ENCODE measurements around the gene RGCC. TPM values are rescaled to one million over a fixed set of nuclear protein-coding genes. Genes with fewer than 3 reads are reported as not detected.

RGCC gene
- total and polyA plus RNA-seq, 9 of the 15 experiments (the other 6 are each of a cell fraction or from before 2014, with no cell fraction given): 0.51 to 10.4 (median 5.8) TPM

GRCh38 chr13:41456768-41457588 is at the start of gene RGCC (continued):
- TF ChIP-seq, protein P1, sequence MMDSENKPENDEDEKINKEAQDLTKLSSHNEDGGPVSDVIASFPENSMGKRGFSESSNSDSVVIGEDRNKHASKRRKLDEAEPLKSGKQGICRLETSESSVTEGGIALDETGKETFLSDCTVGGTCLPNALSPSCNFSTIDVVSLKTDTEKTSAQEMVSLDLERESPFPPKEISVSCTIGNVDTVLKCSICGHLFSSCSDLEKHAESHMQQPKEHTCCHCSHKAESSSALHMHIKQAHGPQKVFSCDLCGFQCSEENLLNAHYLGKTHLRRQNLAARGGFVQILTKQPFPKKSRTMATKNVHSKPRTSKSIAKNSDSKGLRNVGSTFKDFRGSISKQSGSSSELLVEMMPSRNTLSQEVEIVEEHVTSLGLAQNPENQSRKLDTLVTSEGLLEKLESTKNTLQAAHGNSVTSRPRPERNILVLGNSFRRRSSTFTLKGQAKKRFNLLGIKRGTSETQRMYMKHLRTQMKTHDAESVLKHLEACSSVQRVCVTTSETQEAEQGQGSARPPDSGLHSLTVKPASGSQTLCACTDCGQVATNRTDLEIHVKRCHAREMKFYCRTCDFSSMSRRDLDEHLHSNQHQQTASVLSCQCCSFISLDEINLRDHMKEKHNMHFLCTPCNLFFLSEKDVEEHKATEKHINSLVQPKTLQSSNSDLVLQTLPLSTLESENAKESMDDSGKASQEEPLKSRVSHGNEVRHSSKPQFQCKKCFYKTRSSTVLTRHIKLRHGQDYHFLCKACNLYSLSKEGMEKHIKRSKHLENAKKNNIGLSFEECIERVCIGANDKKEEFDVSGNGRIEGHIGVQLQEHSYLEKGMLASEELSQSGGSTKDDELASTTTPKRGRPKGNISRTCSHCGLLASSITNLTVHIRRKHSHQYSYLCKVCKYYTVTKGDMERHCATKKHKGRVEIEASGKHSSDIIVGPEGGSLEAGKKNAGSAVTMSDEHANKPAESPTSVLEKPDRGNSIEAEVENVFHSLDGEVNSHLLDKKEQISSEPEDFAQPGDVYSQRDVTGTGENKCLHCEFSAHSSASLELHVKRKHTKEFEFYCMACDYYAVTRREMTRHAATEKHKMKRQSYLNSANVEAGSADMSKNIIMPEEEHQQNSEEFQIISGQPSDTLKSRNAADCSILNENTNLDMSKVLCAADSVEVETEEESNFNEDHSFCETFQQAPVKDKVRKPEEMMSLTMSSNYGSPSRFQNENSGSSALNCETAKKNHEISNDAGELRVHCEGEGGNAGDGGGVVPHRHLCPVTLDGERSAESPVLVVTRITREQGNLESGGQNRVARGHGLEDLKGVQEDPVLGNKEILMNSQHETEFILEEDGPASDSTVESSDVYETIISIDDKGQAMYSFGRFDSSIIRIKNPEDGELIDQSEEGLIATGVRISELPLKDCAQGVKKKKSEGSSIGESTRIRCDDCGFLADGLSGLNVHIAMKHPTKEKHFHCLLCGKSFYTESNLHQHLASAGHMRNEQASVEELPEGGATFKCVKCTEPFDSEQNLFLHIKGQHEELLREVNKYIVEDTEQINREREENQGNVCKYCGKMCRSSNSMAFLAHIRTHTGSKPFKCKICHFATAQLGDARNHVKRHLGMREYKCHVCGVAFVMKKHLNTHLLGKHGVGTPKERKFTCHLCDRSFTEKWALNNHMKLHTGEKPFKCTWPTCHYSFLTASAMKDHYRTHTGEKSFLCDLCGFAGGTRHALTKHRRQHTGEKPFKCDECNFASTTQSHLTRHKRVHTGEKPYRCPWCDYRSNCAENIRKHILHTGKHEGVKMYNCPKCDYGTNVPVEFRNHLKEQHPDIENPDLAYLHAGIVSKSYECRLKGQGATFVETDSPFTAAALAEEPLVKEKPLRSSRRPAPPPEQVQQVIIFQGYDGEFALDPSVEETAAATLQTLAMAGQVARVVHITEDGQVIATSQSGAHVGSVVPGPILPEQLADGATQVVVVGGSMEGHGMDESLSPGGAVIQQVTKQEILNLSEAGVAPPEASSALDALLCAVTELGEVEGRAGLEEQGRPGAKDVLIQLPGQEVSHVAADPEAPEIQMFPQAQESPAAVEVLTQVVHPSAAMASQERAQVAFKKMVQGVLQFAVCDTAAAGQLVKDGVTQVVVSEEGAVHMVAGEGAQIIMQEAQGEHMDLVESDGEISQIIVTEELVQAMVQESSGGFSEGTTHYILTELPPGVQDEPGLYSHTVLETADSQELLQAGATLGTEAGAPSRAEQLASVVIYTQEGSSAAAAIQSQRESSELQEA (IDR thresholded peaks at IDR 0.05; ENCODE audit: low read depth): no peak
- TF ChIP-seq NBN (IDR thresholded peaks at IDR 0.05; ENCODE audit: low read depth) (no peak), CCNT2 (IDR thresholded peaks at IDR 0.05; ENCODE audit: borderline replicate concordance, extremely low read depth, insufficient read length, low read depth, low read length) (peak; percentile 19), GTF2E2 (tag; IDR thresholded peaks at IDR 0.05) (no peak), ZNF592 (IDR thresholded peaks at IDR 0.05) (peak; percentile 47; the same call in 1 of the 2 replicates), EGR1 (conservative IDR thresholded peaks at IDR 0.05) (peak; percentile 63), L3MBTL2 (IDR thresholded peaks at IDR 0.05) (peak; percentile 77), HNRNPUL1 (IDR thresholded peaks at IDR 0.05; ENCODE audit: low read length) (no peak)
- TF ChIP-seq, protein P2, sequence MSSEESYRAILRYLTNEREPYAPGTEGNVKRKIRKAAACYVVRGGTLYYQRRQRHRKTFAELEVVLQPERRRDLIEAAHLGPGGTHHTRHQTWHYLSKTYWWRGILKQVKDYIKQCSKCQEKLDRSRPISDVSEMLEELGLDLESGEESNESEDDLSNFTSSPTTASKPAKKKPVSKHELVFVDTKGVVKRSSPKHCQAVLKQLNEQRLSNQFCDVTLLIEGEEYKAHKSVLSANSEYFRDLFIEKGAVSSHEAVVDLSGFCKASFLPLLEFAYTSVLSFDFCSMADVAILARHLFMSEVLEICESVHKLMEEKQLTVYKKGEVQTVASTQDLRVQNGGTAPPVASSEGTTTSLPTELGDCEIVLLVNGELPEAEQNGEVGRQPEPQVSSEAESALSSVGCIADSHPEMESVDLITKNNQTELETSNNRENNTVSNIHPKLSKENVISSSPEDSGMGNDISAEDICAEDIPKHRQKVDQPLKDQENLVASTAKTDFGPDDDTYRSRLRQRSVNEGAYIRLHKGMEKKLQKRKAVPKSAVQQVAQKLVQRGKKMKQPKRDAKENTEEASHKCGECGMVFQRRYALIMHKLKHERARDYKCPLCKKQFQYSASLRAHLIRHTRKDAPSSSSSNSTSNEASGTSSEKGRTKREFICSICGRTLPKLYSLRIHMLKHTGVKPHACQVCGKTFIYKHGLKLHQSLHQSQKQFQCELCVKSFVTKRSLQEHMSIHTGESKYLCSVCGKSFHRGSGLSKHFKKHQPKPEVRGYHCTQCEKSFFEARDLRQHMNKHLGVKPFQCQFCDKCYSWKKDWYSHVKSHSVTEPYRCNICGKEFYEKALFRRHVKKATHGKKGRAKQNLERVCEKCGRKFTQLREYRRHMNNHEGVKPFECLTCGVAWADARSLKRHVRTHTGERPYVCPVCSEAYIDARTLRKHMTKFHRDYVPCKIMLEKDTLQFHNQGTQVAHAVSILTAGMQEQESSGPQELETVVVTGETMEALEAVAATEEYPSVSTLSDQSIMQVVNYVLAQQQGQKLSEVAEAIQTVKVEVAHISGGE (CRISPR knock-in tag; IDR thresholded peaks at IDR 0.05): no peak

All from K562 (cell line).